GM23338 (cell line): ENCODE results near the gene ABCA13.

Experiments
- CREB1 ChIP-seq: fragments of 250-450 bp; sonication (Bioruptor Pico); IDR thresholded peaks from 2 replicates; pipeline ENCODE4 v1.5.0; 2020; ENCODE audit warnings: low read depth, mild to moderate bottlenecking, moderate library complexity
- EZH2 ChIP-seq: fragments of 200-600 bp; sonication (generic); IDR thresholded peaks from one replicate; pipeline ENCODE4 v1.8.0; 2017; ENCODE audit warnings: antibody characterized with exemption, mild to moderate bottlenecking, low read depth; ENCODE audit not compliant: unreplicated experiment
- EZH2phosphoT487 ChIP-seq: fragments of 200-600 bp; sonication (generic); IDR thresholded peaks from one replicate; pipeline ENCODE4 v1.8.1; 2018; ENCODE audit warnings: antibody characterized with exemption; ENCODE audit not compliant: unreplicated experiment
- JUNB ChIP-seq: IDR thresholded peaks from one replicate; pipeline ENCODE4 v1.6.1; 2016; ENCODE audit warnings: antibody characterized with exemption; ENCODE audit not compliant: unreplicated experiment
- NANOG ChIP-seq: IDR thresholded peaks from 2 replicates; pipeline ENCODE4 v1.6.1; 2016; ENCODE audit warnings: antibody characterized with exemption, borderline replicate concordance
- POLR2AphosphoS5 ChIP-seq: IDR thresholded peaks from 2 replicates; pipeline ENCODE4 v1.6.1; 2016; ENCODE audit warnings: antibody characterized with exemption, low read depth
- REST ChIP-seq: IDR thresholded peaks from one replicate; pipeline ENCODE4 v1.6.1; 2018; ENCODE audit warnings: antibody characterized with exemption; ENCODE audit not compliant: unreplicated experiment
- ZNF331 ChIP-seq: fragments of 250-450 bp; sonication (Bioruptor Pico); IDR thresholded peaks from 2 replicates; pipeline ENCODE4 v1.5.0; 2020; ENCODE audit warnings: low read depth, mild to moderate bottlenecking, moderate library complexity
- TF ChIP-seq, protein P1 (sequence below), 2 experiments: fragments of 200-600 bp in 1 of 2; sonication (generic) in 1 of 2; conservative IDR thresholded peaks; 2 replicates each; pipeline versions ENCODE4 v1.5.1 to v1.6.1; 2016 to 2017; ENCODE audit warnings: antibody characterized with exemption in 2 of 2, low read depth in 2 of 2, mild to moderate bottlenecking in 2 of 2, moderate library complexity in 1 of 2
- TF ChIP-seq, protein P2 (sequence below): IDR thresholded peaks from 2 replicates; pipeline ENCODE4 v1.6.1; 2016; ENCODE audit warnings: antibody characterized with exemption
- TF ChIP-seq, protein P3 (sequence below): fragments of 250-450 bp; sonication (Bioruptor Pico); IDR thresholded peaks from 2 replicates; pipeline ENCODE4 v1.5.0; 2020; ENCODE audit warnings: mild to moderate bottlenecking, moderate library complexity

GRCh38 chr7:48298779-48299178 is 127.5 kb downstream of the ABCA13 start:
- TF ChIP-seq, protein P1, sequence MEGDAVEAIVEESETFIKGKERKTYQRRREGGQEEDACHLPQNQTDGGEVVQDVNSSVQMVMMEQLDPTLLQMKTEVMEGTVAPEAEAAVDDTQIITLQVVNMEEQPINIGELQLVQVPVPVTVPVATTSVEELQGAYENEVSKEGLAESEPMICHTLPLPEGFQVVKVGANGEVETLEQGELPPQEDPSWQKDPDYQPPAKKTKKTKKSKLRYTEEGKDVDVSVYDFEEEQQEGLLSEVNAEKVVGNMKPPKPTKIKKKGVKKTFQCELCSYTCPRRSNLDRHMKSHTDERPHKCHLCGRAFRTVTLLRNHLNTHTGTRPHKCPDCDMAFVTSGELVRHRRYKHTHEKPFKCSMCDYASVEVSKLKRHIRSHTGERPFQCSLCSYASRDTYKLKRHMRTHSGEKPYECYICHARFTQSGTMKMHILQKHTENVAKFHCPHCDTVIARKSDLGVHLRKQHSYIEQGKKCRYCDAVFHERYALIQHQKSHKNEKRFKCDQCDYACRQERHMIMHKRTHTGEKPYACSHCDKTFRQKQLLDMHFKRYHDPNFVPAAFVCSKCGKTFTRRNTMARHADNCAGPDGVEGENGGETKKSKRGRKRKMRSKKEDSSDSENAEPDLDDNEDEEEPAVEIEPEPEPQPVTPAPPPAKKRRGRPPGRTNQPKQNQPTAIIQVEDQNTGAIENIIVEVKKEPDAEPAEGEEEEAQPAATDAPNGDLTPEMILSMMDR (conservative IDR thresholded peaks at IDR 0.05; ENCODE audit: low read depth in 2 of 2), result no peak
- TF ChIP-seq EZH2 (no peak), REST (no peak), POLR2AphosphoS5 (no peak), EZH2phosphoT487 (no peak), CREB1 (CRISPR knock-in tag) (no peak), ZNF331 (CRISPR knock-in tag) (no peak), JUNB (no peak), NANOG (no peak)
- TF ChIP-seq, protein P2, sequence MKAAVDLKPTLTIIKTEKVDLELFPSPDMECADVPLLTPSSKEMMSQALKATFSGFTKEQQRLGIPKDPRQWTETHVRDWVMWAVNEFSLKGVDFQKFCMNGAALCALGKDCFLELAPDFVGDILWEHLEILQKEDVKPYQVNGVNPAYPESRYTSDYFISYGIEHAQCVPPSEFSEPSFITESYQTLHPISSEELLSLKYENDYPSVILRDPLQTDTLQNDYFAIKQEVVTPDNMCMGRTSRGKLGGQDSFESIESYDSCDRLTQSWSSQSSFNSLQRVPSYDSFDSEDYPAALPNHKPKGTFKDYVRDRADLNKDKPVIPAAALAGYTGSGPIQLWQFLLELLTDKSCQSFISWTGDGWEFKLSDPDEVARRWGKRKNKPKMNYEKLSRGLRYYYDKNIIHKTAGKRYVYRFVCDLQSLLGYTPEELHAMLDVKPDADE, result no peak
- TF ChIP-seq, protein P3, sequence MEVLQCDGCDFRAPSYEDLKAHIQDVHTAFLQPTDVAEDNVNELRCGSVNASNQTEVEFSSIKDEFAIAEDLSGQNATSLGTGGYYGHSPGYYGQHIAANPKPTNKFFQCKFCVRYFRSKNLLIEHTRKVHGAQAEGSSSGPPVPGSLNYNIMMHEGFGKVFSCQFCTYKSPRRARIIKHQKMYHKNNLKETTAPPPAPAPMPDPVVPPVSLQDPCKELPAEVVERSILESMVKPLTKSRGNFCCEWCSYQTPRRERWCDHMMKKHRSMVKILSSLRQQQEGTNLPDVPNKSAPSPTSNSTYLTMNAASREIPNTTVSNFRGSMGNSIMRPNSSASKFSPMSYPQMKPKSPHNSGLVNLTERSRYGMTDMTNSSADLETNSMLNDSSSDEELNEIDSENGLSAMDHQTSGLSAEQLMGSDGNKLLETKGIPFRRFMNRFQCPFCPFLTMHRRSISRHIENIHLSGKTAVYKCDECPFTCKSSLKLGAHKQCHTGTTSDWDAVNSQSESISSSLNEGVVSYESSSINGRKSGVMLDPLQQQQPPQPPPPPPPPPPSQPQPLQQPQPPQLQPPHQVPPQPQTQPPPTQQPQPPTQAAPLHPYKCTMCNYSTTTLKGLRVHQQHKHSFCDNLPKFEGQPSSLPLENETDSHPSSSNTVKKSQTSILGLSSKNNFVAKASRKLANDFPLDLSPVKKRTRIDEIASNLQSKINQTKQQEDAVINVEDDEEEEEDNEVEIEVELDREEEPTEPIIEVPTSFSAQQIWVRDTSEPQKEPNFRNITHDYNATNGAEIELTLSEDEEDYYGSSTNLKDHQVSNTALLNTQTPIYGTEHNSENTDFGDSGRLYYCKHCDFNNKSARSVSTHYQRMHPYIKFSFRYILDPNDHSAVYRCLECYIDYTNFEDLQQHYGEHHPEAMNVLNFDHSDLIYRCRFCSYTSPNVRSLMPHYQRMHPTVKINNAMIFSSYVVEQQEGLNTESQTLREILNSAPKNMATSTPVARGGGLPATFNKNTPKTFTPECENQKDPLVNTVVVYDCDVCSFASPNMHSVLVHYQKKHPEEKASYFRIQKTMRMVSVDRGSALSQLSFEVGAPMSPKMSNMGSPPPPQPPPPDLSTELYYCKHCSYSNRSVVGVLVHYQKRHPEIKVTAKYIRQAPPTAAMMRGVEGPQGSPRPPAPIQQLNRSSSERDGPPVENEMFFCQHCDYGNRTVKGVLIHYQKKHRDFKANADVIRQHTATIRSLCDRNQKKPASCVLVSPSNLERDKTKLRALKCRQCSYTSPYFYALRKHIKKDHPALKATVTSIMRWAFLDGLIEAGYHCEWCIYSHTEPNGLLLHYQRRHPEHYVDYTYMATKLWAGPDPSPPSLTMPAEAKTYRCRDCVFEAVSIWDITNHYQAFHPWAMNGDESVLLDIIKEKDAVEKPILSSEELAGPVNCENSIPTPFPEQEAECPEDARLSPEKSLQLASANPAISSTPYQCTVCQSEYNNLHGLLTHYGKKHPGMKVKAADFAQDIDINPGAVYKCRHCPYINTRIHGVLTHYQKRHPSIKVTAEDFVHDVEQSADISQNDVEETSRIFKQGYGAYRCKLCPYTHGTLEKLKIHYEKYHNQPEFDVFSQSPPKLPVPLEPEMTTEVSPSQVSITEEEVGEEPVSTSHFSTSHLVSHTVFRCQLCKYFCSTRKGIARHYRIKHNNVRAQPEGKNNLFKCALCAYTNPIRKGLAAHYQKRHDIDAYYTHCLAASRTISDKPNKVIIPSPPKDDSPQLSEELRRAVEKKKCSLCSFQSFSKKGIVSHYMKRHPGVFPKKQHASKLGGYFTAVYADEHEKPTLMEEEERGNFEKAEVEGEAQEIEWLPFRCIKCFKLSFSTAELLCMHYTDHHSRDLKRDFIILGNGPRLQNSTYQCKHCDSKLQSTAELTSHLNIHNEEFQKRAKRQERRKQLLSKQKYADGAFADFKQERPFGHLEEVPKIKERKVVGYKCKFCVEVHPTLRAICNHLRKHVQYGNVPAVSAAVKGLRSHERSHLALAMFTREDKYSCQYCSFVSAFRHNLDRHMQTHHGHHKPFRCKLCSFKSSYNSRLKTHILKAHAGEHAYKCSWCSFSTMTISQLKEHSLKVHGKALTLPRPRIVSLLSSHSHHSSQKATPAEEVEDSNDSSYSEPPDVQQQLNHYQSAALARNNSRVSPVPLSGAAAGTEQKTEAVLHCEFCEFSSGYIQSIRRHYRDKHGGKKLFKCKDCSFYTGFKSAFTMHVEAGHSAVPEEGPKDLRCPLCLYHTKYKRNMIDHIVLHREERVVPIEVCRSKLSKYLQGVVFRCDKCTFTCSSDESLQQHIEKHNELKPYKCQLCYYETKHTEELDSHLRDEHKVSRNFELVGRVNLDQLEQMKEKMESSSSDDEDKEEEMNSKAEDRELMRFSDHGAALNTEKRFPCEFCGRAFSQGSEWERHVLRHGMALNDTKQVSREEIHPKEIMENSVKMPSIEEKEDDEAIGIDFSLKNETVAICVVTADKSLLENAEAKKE, result no peak
